ENCODE measurements around the gene KLHL1.

GRCh38 chr13:69947582-69947981, 160.7 kb downstream of the KLHL1 start:
- TF ChIP-seq POLR2AphosphoS5 (IDR thresholded peaks at IDR 0.05), result no peak
- no peak for TF ChIP-seq POLR2A (IDR thresholded peaks at IDR 0.05)
- TF ChIP-seq, protein P1, sequence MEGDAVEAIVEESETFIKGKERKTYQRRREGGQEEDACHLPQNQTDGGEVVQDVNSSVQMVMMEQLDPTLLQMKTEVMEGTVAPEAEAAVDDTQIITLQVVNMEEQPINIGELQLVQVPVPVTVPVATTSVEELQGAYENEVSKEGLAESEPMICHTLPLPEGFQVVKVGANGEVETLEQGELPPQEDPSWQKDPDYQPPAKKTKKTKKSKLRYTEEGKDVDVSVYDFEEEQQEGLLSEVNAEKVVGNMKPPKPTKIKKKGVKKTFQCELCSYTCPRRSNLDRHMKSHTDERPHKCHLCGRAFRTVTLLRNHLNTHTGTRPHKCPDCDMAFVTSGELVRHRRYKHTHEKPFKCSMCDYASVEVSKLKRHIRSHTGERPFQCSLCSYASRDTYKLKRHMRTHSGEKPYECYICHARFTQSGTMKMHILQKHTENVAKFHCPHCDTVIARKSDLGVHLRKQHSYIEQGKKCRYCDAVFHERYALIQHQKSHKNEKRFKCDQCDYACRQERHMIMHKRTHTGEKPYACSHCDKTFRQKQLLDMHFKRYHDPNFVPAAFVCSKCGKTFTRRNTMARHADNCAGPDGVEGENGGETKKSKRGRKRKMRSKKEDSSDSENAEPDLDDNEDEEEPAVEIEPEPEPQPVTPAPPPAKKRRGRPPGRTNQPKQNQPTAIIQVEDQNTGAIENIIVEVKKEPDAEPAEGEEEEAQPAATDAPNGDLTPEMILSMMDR (IDR thresholded peaks at IDR 0.05 in 8 of 11, conservative IDR thresholded peaks at IDR 0.05 in 3 of 11), result no peak

All from spleen (tissue), 7 donors.